Measurements from ENCODE around the gene DLG1. TPM values are rescaled to one million over a fixed set of nuclear protein-coding genes. Genes with fewer than 3 reads are reported as not detected.

Gene DLG1
- total RNA-seq, 2 donors from 2014 or later: 115 to 124 TPM

DNA sequence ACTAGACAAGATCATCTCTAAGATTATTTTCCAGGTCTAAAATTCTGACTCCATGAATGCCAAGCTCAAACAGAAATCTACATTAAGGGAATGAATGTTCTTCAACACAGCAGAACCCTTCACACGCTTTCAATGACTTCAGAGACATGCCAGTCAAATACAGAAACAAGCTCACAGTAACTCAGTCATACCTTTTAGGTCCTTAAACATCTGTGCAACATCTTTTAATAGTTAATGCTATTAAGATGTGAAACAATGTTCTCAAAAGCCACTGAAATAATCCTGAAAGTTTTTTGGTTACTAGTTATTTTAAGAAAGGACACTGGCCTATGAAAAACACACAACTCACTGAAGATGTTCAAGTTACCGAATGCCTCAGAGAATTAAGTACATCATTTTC lies 2.5 kb downstream of the DLG1 start:
- intact Hi-C loops (cut with DNase I): no loop called here
- TF ChIP-seq, protein P1, sequence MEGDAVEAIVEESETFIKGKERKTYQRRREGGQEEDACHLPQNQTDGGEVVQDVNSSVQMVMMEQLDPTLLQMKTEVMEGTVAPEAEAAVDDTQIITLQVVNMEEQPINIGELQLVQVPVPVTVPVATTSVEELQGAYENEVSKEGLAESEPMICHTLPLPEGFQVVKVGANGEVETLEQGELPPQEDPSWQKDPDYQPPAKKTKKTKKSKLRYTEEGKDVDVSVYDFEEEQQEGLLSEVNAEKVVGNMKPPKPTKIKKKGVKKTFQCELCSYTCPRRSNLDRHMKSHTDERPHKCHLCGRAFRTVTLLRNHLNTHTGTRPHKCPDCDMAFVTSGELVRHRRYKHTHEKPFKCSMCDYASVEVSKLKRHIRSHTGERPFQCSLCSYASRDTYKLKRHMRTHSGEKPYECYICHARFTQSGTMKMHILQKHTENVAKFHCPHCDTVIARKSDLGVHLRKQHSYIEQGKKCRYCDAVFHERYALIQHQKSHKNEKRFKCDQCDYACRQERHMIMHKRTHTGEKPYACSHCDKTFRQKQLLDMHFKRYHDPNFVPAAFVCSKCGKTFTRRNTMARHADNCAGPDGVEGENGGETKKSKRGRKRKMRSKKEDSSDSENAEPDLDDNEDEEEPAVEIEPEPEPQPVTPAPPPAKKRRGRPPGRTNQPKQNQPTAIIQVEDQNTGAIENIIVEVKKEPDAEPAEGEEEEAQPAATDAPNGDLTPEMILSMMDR (IDR thresholded peaks at IDR 0.05): no peak
- Histone ChIP-seq H3K9ac (ENCODE audit: low read depth in 2 of 2, low read length in 2 of 2) (no peak overlapping the region), H3K27ac (no peak overlapping the region), H3K9me3 (no peaks in the 10 kb centered on the region), H3K4me3 (no peak overlapping the region), H3K27me3 (no peaks in the 10 kb centered on the region), H3K4me1 (no peaks in the 10 kb centered on the region), H3K36me3 (no peaks in the 10 kb centered on the region)
- DNase-seq: no peak

DNA sequence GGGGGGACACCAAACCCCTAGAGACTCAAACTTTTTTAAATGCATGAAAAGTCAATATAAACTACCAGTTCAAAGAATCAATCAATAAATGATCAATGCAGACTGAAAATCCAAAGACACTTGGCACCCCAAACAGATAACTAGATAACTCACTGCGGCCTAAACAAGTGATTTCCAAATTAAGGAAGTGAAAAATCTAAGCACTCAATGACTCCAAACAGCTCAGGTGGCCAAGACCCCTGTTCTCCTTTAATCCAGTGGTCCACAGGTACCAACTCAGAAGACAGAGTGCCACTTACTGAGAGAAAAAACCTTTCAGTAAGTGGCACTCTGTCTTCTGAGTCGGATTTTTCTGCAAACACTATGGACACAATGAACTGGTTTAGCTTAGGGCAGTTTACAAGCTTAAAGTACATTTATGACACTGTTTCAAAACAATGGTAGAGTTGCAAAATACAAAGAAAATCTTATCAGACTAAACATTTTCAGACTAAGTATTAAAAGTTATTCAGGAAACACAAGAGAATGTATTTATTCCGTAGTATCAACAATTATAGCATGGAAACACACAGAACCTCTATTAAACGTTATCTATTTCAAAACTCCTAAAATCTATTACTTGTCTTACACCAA lies 4.7 kb downstream of the DLG1 start:
- DNase-seq: no peak
- H3K9ac ChIP-seq (ENCODE audit: low read depth in 2 of 2, low read length in 2 of 2): no peak overlapping the region
- H3K27ac ChIP-seq: no peak overlapping the region
- no peaks in the 10 kb centered on the region for H3K36me3 ChIP-seq
- H3K4me3 ChIP-seq: no peak overlapping the region
- H3K9me3 ChIP-seq: no peaks in the 10 kb centered on the region
- intact Hi-C loops (cut with DNase I): no loop called here
- no peaks in the 10 kb centered on the region for H3K4me1 ChIP-seq
- TF ChIP-seq, protein P1 (IDR thresholded peaks at IDR 0.05): no peak
- H3K27me3 ChIP-seq: no peaks in the 10 kb centered on the region

DNA sequence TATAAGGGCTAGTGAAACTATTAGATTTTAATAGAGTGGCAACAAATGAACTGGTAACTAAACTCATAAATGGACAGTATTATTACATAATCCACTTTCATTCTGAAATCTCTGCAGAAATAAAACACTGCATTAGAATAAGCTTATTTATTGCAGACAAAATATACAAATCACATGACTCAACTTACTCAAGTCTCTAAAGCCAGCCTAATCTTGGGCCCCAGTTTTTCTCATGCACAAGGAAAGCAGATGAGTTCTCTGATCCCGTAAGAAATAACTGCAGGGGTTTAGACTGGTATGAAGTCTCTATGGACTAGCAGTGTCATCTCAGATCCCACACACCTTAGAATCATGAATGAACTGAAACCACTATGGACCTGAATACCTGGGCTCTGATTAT lies 5.8 kb downstream of the DLG1 start:
- intact Hi-C loops (cut with DNase I): no loop called here
- no peaks in the 10 kb centered on the region for H3K4me1 ChIP-seq
- TF ChIP-seq, protein P1 (IDR thresholded peaks at IDR 0.05): no peak
- no peak overlapping the region for H3K9ac ChIP-seq (ENCODE audit: low read depth in 2 of 2, low read length in 2 of 2)
- no peak for DNase-seq
- H3K9me3 ChIP-seq: no peaks in the 10 kb centered on the region
- no peaks in the 10 kb centered on the region for H3K27me3 ChIP-seq
- no peak overlapping the region for H3K27ac ChIP-seq
- H3K36me3 ChIP-seq: no peaks in the 10 kb centered on the region
- H3K4me3 ChIP-seq: no peak overlapping the region

DNA sequence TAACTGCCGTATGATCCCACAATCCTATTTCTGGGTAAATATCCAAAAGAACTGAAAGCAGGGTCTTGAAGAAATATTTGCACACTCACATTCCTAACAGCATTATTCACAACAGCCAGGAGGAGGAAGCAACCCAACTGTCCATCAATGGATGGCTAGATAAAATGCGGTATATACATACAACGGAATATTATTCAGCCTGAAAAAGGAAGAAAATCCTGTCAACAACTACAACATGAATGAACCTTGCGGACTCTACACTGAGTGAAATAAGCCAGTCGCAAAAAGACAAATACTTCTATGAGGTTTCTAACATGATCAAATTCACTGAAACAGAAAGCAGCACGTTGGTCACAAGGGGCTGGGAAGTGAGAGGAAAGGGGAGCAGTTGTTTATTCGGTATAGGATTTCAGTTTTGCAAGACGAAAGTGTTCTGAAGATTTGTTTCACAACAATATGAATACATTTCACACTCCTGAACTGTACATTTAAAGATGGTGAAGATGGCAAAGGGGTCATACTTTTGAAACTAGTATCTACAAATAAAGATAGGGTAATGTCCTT lies 6.2 kb downstream of the DLG1 start:
- Histone ChIP-seq H3K4me3 (no peak overlapping the region), H3K27me3 (no peaks in the 10 kb centered on the region), H3K4me1 (no peaks in the 10 kb centered on the region), H3K27ac (no peak overlapping the region), H3K36me3 (no peaks in the 10 kb centered on the region), H3K9ac (ENCODE audit: low read depth in 2 of 2, low read length in 2 of 2) (no peak overlapping the region), H3K9me3 (no peaks in the 10 kb centered on the region)
- intact Hi-C loops (cut with DNase I): no loop called here
- no peak for DNase-seq
- TF ChIP-seq, protein P1 (IDR thresholded peaks at IDR 0.05): no peak

DNA sequence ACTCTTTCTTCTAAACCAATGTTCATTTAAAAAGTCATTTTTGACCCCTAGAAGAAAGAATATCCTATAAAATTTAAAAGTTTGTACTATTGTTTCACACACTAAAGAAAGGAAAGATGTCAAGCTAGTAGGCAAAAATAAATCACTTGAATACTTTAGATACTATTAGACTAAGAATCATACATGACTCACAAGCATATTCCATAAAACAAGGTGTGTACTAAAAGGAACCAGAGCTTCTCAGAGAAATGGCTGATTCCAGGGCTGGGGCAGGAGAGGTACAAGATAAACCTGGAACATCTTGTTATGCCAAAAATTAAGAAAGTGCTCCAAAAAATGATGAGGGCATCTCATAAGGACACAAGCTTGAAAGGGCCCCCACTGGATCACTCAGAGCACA lies 8.7 kb downstream of the DLG1 start:
- intact Hi-C loops (cut with DNase I): no loop called here
- H3K4me3 ChIP-seq: no peak overlapping the region
- no peak overlapping the region for H3K27ac ChIP-seq
- H3K9me3 ChIP-seq: no peaks in the 10 kb centered on the region
- no peaks in the 10 kb centered on the region for H3K36me3 ChIP-seq
- DNase-seq: no peak
- TF ChIP-seq, protein P1 (IDR thresholded peaks at IDR 0.05): no peak
- H3K27me3 ChIP-seq: no peaks in the 10 kb centered on the region
- H3K9ac ChIP-seq (ENCODE audit: low read depth in 2 of 2, low read length in 2 of 2): no peak overlapping the region
- no peaks in the 10 kb centered on the region for H3K4me1 ChIP-seq
